Measurements from ENCODE around the gene CLASP2.
"Not testable (repeated sequence)": the region's sequence is repeated elsewhere in the genome, so short reads cannot be mapped to it uniquely, and the experiment has no call there.

CLASP2 gene

GRCh38 chr3:33717866-33718594 lies at the start of gene CLASP2:
Gene CLASP2, minus strand, starts transcription at chr3:33718254. Its CDS starts 252 bp downstream, at chr3:33718002.
- peak; percentile 82 to 91 for DNase-seq

- DNase-seq = no peak
These were observed 40.8 kb upstream of the CLASP2 start for GRCh38 chr3:33758864-33759263.

- no peak for DNase-seq
These were observed 40.2 kb upstream of the CLASP2 start for GRCh38 chr3:33758281-33758680.

GRCh38 chr3:33754391-33754790 lies 36.3 kb upstream of the CLASP2 start:
- DNase-seq = not testable (repeated sequence)

GRCh38 chr3:33751336-33751735 lies 33.3 kb upstream of the CLASP2 start:
- DNase-seq = no peak

GRCh38 chr3:33750211-33750548 lies 32.1 kb upstream of the CLASP2 start:
- DNase-seq = no peak

GRCh38 chr3:33749546-33750210 lies 31.6 kb upstream of the CLASP2 start:
- DNase-seq = peak; percentile 46 to 60

- no peak for DNase-seq
These were observed 28.5 kb upstream of the CLASP2 start for GRCh38 chr3:33746416-33747116.

GRCh38 chr3:33737146-33737545 lies 19.1 kb upstream of the CLASP2 start:
- DNase-seq = no peak

- no peak for DNase-seq
These were observed 14.3 kb upstream of the CLASP2 start for GRCh38 chr3:33732394-33732793.

- no peak for DNase-seq
These were observed 11.9 kb upstream of the CLASP2 start for GRCh38 chr3:33729993-33730392.

GRCh38 chr3:33724256-33724655 lies 6.2 kb upstream of the CLASP2 start:
- no peak for DNase-seq

GRCh38 chr3:33722626-33723370 lies 4.7 kb upstream of the CLASP2 start:
- DNase-seq = no peak

- DNase-seq = no peak
These were observed 4.1 kb upstream of the CLASP2 start for GRCh38 chr3:33722191-33722590.

GRCh38 chr3:33718595-33718907 lies 497 bp upstream of the CLASP2 start:
- peak; percentile 36 to 53 for DNase-seq

GRCh38 chr3:33717616-33717865 lies 513 bp downstream of the CLASP2 start:
- peak; percentile 52 to 54 for DNase-seq

- peak in 1 of 2 experiments; percentile 8 for DNase-seq
These were observed 1.8 kb downstream of the CLASP2 start for GRCh38 chr3:33716227-33716626.

GRCh38 chr3:33711100-33711499 lies 7.0 kb downstream of the CLASP2 start:
- no peak for DNase-seq

- DNase-seq = no peak
These were observed 12.0 kb downstream of the CLASP2 start for GRCh38 chr3:33706056-33706455.

- DNase-seq = no peak
These were observed 13.2 kb downstream of the CLASP2 start for GRCh38 chr3:33704891-33705290.

GRCh38 chr3:33699275-33699674 lies 18.8 kb downstream of the CLASP2 start:
- DNase-seq = peak in 1 of 2 experiments; percentile 4

GRCh38 chr3:33694944-33695343 lies 23.1 kb downstream of the CLASP2 start:
- no peak for DNase-seq

GRCh38 chr3:33690341-33690740 lies 27.7 kb downstream of the CLASP2 start:
- DNase-seq = no peak
